Activated CD4-positive, alpha-beta memory T cell treated with anti-CD3 and anti-CD28 coated beads, Interleukin-2, amount 10 ng/mL, durations not matched to agents 7 days and 5 days (primary cell): ENCODE data around the gene TCF7L2. TPM values are rescaled to one million over a fixed set of nuclear protein-coding genes. Genes with fewer than 3 reads are reported as not detected.

Experiments used
- CTCF ChIA-PET: fragments of 350-600 bp; sonication (Branson Sonifier 250); formaldehyde crosslinking; loops from one replicate; lab custom pipeline; 2021; ENCODE audit warnings: antibody characterized with exemption, inconsistent platforms; lab: Charles Lee
- POLR2A ChIA-PET: fragments of 350-600 bp; sonication (Branson Sonifier 250); formaldehyde crosslinking; loops from one replicate; lab custom pipeline; 2021; ENCODE audit warnings: antibody characterized with exemption; lab: Charles Lee
- DNase-seq: peaks from one replicate; pipeline ENCODE4 v3.0.0-alpha.2; 2020
- H3K27ac Mint-ChIP-seq: one replicate; pipeline ENCODE4 v1.8.0; 2021; ENCODE audit warnings: mild to moderate bottlenecking, mixed read lengths
- H3K27me3 Mint-ChIP-seq: one replicate; pipeline ENCODE4 v1.8.0; 2021; ENCODE audit warnings: mixed read lengths
- H3K36me3 Mint-ChIP-seq: one replicate; pipeline ENCODE4 v1.8.0; 2021; ENCODE audit warnings: low read depth, mixed read lengths
- H3K4me1 Mint-ChIP-seq: one replicate; pipeline ENCODE4 v1.8.0; 2021; ENCODE audit warnings: mixed read lengths
- H3K4me3 Mint-ChIP-seq: one replicate; pipeline ENCODE4 v1.8.0; 2021; ENCODE audit warnings: mild to moderate bottlenecking, mixed read lengths
- H3K9me3 Mint-ChIP-seq: one replicate; pipeline ENCODE4 v1.8.0; 2021; ENCODE audit warnings: mixed read lengths
- total RNA-seq, 2 experiments: library from RNA; stranded (reverse); gene quantifications; one replicate each; pipeline ENCODE4 v1.2.3, GENCODE V29; 2021

The TCF7L2 gene
- total RNA-seq, 2 experiments from 2014 or later, result 0.60 to 0.76 TPM

DNA sequence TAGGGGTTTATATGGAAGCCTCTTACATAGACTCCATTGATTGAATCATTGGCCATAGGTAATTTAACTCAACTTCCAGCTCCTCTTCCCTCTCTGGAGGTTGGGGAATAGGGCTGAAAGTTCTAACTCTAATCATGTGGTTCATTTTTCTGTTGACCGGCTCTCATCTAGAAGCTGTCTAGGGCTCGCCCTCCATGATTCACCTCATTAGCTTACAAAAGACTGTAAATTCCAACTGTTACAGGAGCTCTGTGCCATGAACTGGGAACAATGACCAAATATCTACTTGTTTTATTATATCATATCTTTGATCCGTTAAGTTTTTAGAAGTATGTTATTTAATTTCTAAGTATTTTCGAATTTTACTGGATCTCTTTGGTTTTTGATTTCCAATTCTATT is 263.0 kb downstream of the TCF7L2 start:
- no peaks in the 10 kb centered on the region for H3K4me1 Mint-ChIP-seq
- DNase-seq, result no peak
- CTCF ChIA-PET, result no interaction called here

DNA sequence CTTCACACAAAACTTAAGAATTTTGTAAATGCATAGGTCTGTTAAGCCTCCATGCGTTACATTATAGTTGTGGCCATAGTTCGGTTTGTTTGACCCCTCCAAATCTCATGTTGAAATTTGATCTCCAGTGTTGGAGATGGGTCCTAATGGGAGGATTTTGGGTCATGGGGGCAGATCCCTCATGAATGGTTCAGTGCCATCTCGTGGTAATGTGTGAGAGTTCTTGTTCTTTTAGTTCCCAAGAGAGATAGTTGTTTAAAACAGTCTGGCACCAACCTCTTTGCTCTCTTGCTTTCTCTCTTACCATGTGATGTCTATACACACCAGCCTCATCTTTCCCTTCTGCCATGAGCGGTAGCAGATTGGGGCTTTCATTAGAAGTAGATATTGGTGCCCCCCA is 264.3 kb downstream of the TCF7L2 start:
- no peaks in the 10 kb centered on the region for H3K36me3 Mint-ChIP-seq
- POLR2A ChIA-PET, result no interaction called here
- DNase-seq, result no peak
- H3K9me3 Mint-ChIP-seq, result no peaks in the 10 kb centered on the region
- CTCF ChIA-PET, result no interaction called here
- peaks cover 2% of the 10 kb centered on the region for H3K27me3 Mint-ChIP-seq
- H3K4me1 Mint-ChIP-seq, result no peaks in the 10 kb centered on the region
- no peak overlapping the region for H3K4me3 Mint-ChIP-seq
- no peak overlapping the region for H3K27ac Mint-ChIP-seq

More for the DNA sequence above, 263.0 kb downstream of the TCF7L2 start:
- POLR2A ChIA-PET, result no interaction called here
- Mint-ChIP-seq H3K27ac (no peak overlapping the region), H3K4me3 (no peak overlapping the region), H3K27me3 (peaks cover 2% of the 10 kb centered on the region), H3K36me3 (no peaks in the 10 kb centered on the region), H3K9me3 (no peaks in the 10 kb centered on the region)

DNA sequence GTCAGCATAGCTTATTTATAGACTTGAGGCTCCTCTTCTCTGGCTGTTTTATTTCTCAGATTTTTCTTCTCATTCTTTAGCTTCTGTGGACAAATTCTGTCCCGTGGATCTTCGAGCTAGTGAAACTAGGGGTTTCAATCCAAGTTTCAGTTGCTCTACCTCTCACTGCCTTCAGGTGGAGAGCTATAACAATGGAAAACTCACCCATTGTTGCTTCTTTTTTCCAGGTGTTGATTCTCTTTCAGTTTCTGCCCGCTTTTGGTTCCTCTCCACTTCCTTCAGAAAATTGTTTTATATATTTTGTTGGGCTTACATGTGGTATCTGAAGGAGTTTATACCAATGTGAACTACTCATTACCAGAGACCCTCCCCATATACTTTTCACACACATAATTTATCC is 266.1 kb downstream of the TCF7L2 start:
- Mint-ChIP-seq H3K4me1 (no peaks in the 10 kb centered on the region), H3K9me3 (no peaks in the 10 kb centered on the region), H3K4me3 (no peak overlapping the region), H3K27ac (no peak overlapping the region), H3K36me3 (no peaks in the 10 kb centered on the region), H3K27me3 (peaks cover 3% of the 10 kb centered on the region)
- DNase-seq, result no peak
- CTCF ChIA-PET, result interaction anchor here (0.7 kb wide), 1 partner anchor 30 kb away, joined by 3 read pairs; no protein-coding TSS in a partner anchor
- POLR2A ChIA-PET, result no interaction called here
